ENCODE data around the gene MLPH. TPM values are rescaled to one million over a fixed set of nuclear protein-coding genes. Genes with fewer than 3 reads are reported as not detected.

The MLPH gene
- total RNA-seq, 1 donor from 2014 or later, result 34.6 TPM

DNA sequence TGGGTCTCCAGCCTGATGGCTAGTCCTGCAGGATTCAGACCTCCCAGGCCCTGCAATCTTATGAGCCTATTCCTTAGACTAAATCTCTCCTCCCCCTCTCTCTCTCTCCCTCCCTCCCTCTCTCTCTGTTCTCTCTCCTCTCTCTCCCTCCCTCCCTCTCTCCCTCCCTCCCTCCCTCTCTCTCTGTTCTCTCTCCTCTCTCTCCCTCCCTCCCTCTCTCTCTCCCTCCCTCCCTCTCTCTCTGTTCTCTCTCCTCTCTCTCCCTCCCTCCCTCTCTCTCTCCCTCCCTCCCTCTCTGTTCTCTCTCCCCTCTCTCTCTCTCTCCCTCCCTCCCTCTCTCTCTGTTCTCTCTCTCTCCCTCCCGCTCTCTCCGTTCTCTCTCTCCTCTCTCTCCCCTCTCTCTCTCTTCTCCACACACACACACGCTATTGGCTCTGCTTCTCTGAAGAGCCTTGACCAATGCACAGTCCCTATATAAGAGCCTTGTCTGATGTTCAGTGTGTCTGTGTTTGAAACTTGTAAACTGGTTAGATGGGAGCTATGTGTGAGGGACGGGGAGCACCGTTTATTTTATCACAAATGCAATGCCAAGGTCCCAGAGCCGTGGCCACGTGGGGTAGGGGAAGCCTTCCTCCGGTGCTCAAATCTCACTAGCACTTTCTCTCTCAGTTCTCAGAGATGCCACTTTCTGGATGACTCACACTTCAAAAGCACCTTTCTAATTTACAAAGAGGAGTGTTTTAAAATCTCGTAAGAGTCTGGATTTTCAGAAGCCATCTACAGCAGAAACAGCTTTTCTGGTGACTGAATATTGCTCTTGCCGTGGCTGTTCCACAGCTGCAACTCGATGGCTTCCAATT lies 70.0 kb downstream of the MLPH start:
- H3K27me3 ChIP-seq, result no peaks in the 10 kb centered on the region
- H3K4me3 ChIP-seq, result no peak overlapping the region
- TF ChIP-seq, protein P1, sequence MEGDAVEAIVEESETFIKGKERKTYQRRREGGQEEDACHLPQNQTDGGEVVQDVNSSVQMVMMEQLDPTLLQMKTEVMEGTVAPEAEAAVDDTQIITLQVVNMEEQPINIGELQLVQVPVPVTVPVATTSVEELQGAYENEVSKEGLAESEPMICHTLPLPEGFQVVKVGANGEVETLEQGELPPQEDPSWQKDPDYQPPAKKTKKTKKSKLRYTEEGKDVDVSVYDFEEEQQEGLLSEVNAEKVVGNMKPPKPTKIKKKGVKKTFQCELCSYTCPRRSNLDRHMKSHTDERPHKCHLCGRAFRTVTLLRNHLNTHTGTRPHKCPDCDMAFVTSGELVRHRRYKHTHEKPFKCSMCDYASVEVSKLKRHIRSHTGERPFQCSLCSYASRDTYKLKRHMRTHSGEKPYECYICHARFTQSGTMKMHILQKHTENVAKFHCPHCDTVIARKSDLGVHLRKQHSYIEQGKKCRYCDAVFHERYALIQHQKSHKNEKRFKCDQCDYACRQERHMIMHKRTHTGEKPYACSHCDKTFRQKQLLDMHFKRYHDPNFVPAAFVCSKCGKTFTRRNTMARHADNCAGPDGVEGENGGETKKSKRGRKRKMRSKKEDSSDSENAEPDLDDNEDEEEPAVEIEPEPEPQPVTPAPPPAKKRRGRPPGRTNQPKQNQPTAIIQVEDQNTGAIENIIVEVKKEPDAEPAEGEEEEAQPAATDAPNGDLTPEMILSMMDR (IDR thresholded peaks at IDR 0.05), result peak in 1 of 3 experiments; percentile 35
- no peak for TF ChIP-seq POLR2AphosphoS5 (IDR thresholded peaks at IDR 0.05; ENCODE audit: insufficient read depth in 1 of 2, low read depth in 1 of 2)
- TF ChIP-seq POLR2A (IDR thresholded peaks at IDR 0.05), result no peak
- no peaks in the 10 kb centered on the region for H3K9me3 ChIP-seq
- peak overlapping the region; percentile 83 for H3K27ac ChIP-seq
- intact Hi-C loops (cut with DNase I), result no loop called here
- H3K4me1 ChIP-seq, result peaks cover 30% of the 10 kb centered on the region
- H3K36me3 ChIP-seq, result peaks cover 0 to 35% of the 10 kb centered on the region in 2 donors
- DNase-seq (ENCODE audit: extremely low spot score in 2 of 2), result no peak

DNA sequence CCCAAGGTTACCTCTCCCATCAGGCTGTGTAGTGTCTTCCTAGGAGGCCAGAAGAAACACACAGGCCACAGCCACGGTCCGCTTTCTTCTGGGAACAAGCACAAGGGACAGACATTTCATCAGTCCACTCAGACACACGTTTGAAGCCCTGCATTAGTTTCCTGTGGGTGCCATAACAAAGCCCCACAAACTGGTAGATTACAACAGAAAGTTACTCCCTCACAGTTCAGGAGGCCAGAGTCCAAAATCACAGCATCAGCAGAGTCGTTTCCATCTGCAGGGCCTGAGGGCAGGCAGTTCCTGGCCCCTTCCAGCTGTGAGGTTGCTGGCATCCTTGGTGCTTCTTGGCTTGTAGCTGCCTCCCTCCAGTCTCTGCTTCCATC lies 70.6 kb downstream of the MLPH start:
- TF ChIP-seq, protein P1 (IDR thresholded peaks at IDR 0.05), result no peak
- TF ChIP-seq POLR2A (IDR thresholded peaks at IDR 0.05), result no peak
- no peak for TF ChIP-seq POLR2AphosphoS5 (IDR thresholded peaks at IDR 0.05; ENCODE audit: insufficient read depth in 1 of 2, low read depth in 1 of 2)
- Histone ChIP-seq H3K4me3 (no peak overlapping the region), H3K9me3 (no peaks in the 10 kb centered on the region), H3K4me1 (peaks cover 30% of the 10 kb centered on the region), H3K27ac (peak overlapping the region; percentile 83), H3K27me3 (no peaks in the 10 kb centered on the region), H3K36me3 (peaks cover 0 to 29% of the 10 kb centered on the region in 2 donors)
- intact Hi-C loops (cut with DNase I), result no loop called here
- DNase-seq (ENCODE audit: extremely low spot score in 2 of 2), result no peak

DNA sequence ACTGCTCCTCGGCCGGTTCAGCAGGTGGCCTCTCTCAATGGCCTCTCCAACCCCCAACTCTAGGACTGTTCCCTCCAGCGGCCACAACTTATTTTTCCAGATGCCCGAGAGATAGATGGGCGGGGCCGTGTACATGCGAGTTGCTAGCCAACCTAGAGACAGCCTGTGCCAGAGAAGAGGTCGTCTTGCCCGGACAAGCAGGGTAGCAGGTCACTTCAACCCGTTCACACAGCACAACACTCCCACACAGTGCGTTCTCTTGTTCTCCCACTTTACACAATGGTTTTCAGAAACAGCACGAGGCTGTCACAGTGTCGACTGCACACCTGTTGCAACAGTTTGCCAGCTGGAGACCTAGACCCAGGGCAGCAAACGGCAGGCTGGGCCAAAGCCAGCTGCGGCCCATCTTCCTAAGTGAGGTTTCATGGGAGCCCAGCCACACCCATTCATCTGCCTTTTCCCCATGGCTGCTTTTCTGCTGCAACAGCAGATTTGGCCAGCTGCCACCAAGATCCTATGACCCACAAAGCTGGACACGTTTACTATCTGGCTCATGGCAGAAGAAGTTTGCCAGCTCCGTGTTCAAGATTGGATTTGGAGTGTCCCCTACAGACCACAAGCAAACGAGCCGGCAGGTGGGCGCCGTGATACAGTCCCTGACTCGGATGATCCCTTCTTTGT lies 72.0 kb downstream of the MLPH start:
- Histone ChIP-seq H3K9me3 (no peaks in the 10 kb centered on the region), H3K4me3 (no peak overlapping the region), H3K27ac (peak overlapping the region; percentile 83), H3K36me3 (peaks cover 0 to 15% of the 10 kb centered on the region in 2 donors), H3K4me1 (peaks cover 30% of the 10 kb centered on the region), H3K27me3 (no peaks in the 10 kb centered on the region)
- intact Hi-C loops (cut with DNase I), result no loop called here
- peak in 1 of 2 donors; percentile 93 for DNase-seq (ENCODE audit: extremely low spot score in 2 of 2)
- peak in 1 of 2 donors; percentile 91 for TF ChIP-seq POLR2AphosphoS5 (IDR thresholded peaks at IDR 0.05; ENCODE audit: insufficient read depth in 1 of 2, low read depth in 1 of 2)
- TF ChIP-seq, protein P1 (IDR thresholded peaks at IDR 0.05), result no peak

DNA sequence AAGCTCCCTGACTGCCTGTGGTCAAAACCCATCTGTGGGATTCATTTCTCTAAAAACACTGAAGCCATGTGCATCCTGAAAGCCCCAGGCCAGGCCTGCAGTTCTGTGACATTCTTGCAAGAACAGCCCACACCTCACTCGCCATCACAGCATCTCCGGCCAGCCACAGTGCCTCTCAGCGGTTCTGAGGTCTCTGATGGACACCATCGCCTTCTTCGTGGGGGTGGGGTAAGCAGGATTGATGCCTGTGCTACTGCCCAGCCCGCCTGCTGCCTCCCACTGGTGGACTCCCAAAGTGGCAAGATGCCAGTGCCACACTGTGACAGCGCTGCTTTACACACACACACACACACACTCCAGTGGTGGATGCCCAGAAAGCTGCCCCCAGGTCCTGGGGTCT lies 74.2 kb downstream of the MLPH start:
- intact Hi-C loops (cut with DNase I), result no loop called here
- no peaks in the 10 kb centered on the region for H3K27me3 ChIP-seq
- DNase-seq (ENCODE audit: extremely low spot score in 2 of 2), result no peak
- H3K9me3 ChIP-seq, result no peaks in the 10 kb centered on the region
- no peak for TF ChIP-seq POLR2AphosphoS5 (IDR thresholded peaks at IDR 0.05; ENCODE audit: insufficient read depth in 1 of 2, low read depth in 1 of 2)
- no peak for TF ChIP-seq POLR2A (IDR thresholded peaks at IDR 0.05)
- TF ChIP-seq, protein P1 (IDR thresholded peaks at IDR 0.05), result no peak
- H3K4me1 ChIP-seq, result peaks cover 30% of the 10 kb centered on the region
- H3K36me3 ChIP-seq, result no peaks in the 10 kb centered on the region
- no peak overlapping the region for H3K27ac ChIP-seq
- no peak overlapping the region for H3K4me3 ChIP-seq
